Trophoblast cell (in vitro differentiated cells and primary cell): ENCODE measurements around the gene CDCA7L.

Source experiments
- DNase-seq, 2 donors: peaks; one replicate each; pipeline ENCODE4 v3.0.0-alpha.2; 2016
- H2AFZ ChIP-seq: 2 replicates; pipeline ENCODE4 v1.6.1; 2013; ENCODE audit warnings: low read length, moderate library complexity, mild to moderate bottlenecking; ENCODE audit not compliant: insufficient read depth, poor library complexity
- H2AK5ac ChIP-seq: 2 replicates; pipeline ENCODE4 v1.6.1; 2013; ENCODE audit warnings: mild to moderate bottlenecking, low read length
- H2BK120ac ChIP-seq: 2 replicates; pipeline ENCODE4 v1.6.1; 2013; ENCODE audit warnings: low read length, mild to moderate bottlenecking, moderate library complexity; ENCODE audit not compliant: insufficient read depth, poor library complexity
- H2BK12ac ChIP-seq: 2 replicates; pipeline ENCODE4 v1.6.1; 2013; ENCODE audit warnings: mild to moderate bottlenecking, low read length, moderate library complexity
- H2BK5ac ChIP-seq: 2 replicates; pipeline ENCODE4 v1.6.1; 2013; ENCODE audit warnings: low read length, low read depth, moderate library complexity, mild to moderate bottlenecking; ENCODE audit not compliant: poor library complexity
- H3K14ac ChIP-seq: 2 replicates; pipeline ENCODE4 v1.6.1; 2013; ENCODE audit warnings: mild to moderate bottlenecking, low read length
- H3K18ac ChIP-seq: 2 replicates; pipeline ENCODE4 v1.6.1; 2013; ENCODE audit warnings: mild to moderate bottlenecking, low read length
- H3K23ac ChIP-seq: 2 replicates; pipeline ENCODE4 v1.6.1; 2013; ENCODE audit warnings: low read length
- H3K27ac ChIP-seq: 2 replicates; pipeline ENCODE4 v1.5.1; 2013; ENCODE audit warnings: low read depth, mild to moderate bottlenecking, inconsistent platforms, low read length, moderate library complexity
- H3K27me3 ChIP-seq: 2 replicates; pipeline ENCODE4 v1.6.1; 2013; ENCODE audit warnings: inconsistent platforms, mild to moderate bottlenecking, low read length, moderate library complexity; ENCODE audit not compliant: insufficient read depth
- H3K36me3 ChIP-seq, 2 experiments: 1 replicate in 1 of 2; 2 replicates in 1 of 2; pipeline ENCODE4 v1.6.1; 2013; ENCODE audit warnings: low read length in 2 of 2, mild to moderate bottlenecking in 2 of 2, moderate library complexity in 1 of 2; ENCODE audit not compliant: insufficient read depth in 2 of 2, control insufficient read depth in 1 of 2
- H3K4ac ChIP-seq: 2 replicates; pipeline ENCODE4 v1.6.1; 2013; ENCODE audit warnings: low read depth, mild to moderate bottlenecking, low read length, moderate library complexity
- H3K4me1 ChIP-seq, 2 experiments: 1 replicate in 1 of 2; 2 replicates in 1 of 2; pipeline ENCODE4 v1.6.1; 2013; ENCODE audit warnings: low read length in 2 of 2, mild to moderate bottlenecking in 2 of 2, moderate library complexity in 1 of 2; ENCODE audit not compliant: insufficient read depth in 2 of 2, control insufficient read depth in 1 of 2
- H3K4me2 ChIP-seq: 2 replicates; pipeline ENCODE4 v1.6.1; 2013; ENCODE audit warnings: inconsistent platforms, mild to moderate bottlenecking, low read length, moderate library complexity
- H3K4me3 ChIP-seq: 2 replicates; pipeline ENCODE4 v1.5.1; 2013; ENCODE audit warnings: mild to moderate bottlenecking, low read depth, low read length, inconsistent platforms
- H3K79me1 ChIP-seq: one replicate; pipeline ENCODE4 v1.6.1; 2013; ENCODE audit warnings: low read length
- H3K79me2 ChIP-seq: 2 replicates; pipeline ENCODE4 v1.6.1; 2013; ENCODE audit warnings: low read length, mild to moderate bottlenecking; ENCODE audit not compliant: control insufficient read depth, insufficient read depth, poor library complexity
- H3K9ac ChIP-seq: 2 replicates; pipeline ENCODE4 v1.6.1; 2013; ENCODE audit warnings: mild to moderate bottlenecking, low read length
- H3K9me3 ChIP-seq: 2 replicates; pipeline ENCODE4 v1.6.1; 2013; ENCODE audit warnings: low read depth, mild to moderate bottlenecking, control low read depth, inconsistent platforms, low read length; ENCODE audit not compliant: insufficient read depth
- H4K12ac ChIP-seq: 2 replicates; pipeline ENCODE4 v1.6.1; 2013; ENCODE audit warnings: low read depth, mild to moderate bottlenecking, low read length, moderate library complexity
- H4K8ac ChIP-seq: 2 replicates; pipeline ENCODE4 v1.6.1; 2013; ENCODE audit warnings: low read depth, mild to moderate bottlenecking, low read length, moderate library complexity
- H4K91ac ChIP-seq: one replicate; pipeline ENCODE4 v1.6.1; 2013; ENCODE audit warnings: low read depth, mild to moderate bottlenecking, low read length, moderate library complexity
- WGBS: extraction: QIAGEN DNeasy Blood & Tissue Kit; methylation state at CpG from one replicate; pipeline ENCODE4 v1.1.7; 2013; ENCODE audit warnings: missing lambda C conversion rate; ENCODE audit not compliant: insufficient read length, insufficient coverage; ENCODE audit errors: extremely low coverage; 5-methylcytosine and 5-hydroxymethylcytosine counted together

CDCA7L gene

GRCh38 chr7:21916629-21917028 is 29.1 kb downstream of the CDCA7L start:
- Histone ChIP-seq H3K4me2 (no peak overlapping the region), H2BK5ac (no peak overlapping the region), H3K14ac (no peak overlapping the region), H3K9ac (no peak overlapping the region), H3K4me3 (no peak overlapping the region), H4K12ac (no peak overlapping the region), H2AFZ (no peak overlapping the region), H2BK120ac (no peak overlapping the region), H3K27ac (no peak overlapping the region), H3K79me1 (no peaks in the 10 kb centered on the region), H2AK5ac (no peak overlapping the region), H3K4me1 (no peaks in the 10 kb centered on the region), H3K23ac (no peak overlapping the region), H3K4ac (no peak overlapping the region), H3K18ac (no peak overlapping the region), H3K9me3 (peaks cover 2% of the 10 kb centered on the region), H3K27me3 (no peaks in the 10 kb centered on the region), H4K8ac (no peak overlapping the region), H4K91ac (no peak overlapping the region), H3K79me2 (no peaks in the 10 kb centered on the region), H2BK12ac (no peak overlapping the region), H3K36me3 (no peaks in the 10 kb centered on the region)
- WGBS, result no CpG with 5 or more reads among the region's 5 CpGs
- no peak for DNase-seq

- no peak overlapping the region for H3K4me3 ChIP-seq
- H3K36me3 ChIP-seq, result no peaks in the 10 kb centered on the region
- H4K8ac ChIP-seq, result no peak overlapping the region
- no peaks in the 10 kb centered on the region for H3K79me1 ChIP-seq
- H2BK12ac ChIP-seq, result no peak overlapping the region
- no peak overlapping the region for H3K27ac ChIP-seq
- H2BK5ac ChIP-seq, result no peak overlapping the region
- H2BK120ac ChIP-seq, result no peak overlapping the region
- no peaks in the 10 kb centered on the region for H3K4me1 ChIP-seq
- H2AFZ ChIP-seq, result no peak overlapping the region
- H3K4me2 ChIP-seq, result no peak overlapping the region
- no peaks in the 10 kb centered on the region for H3K27me3 ChIP-seq
- H4K91ac ChIP-seq, result no peak overlapping the region
- no peak overlapping the region for H3K9ac ChIP-seq
- WGBS, result no CpG with 5 or more reads among the region's 7 CpGs
- no peak overlapping the region for H3K23ac ChIP-seq
- H4K12ac ChIP-seq, result no peak overlapping the region
- H3K14ac ChIP-seq, result no peak overlapping the region
- DNase-seq, result no peak
- no peak overlapping the region for H2AK5ac ChIP-seq
- H3K9me3 ChIP-seq, result peaks cover 2% of the 10 kb centered on the region
- H3K18ac ChIP-seq, result no peak overlapping the region
- no peak overlapping the region for H3K4ac ChIP-seq
- no peaks in the 10 kb centered on the region for H3K79me2 ChIP-seq
Observed at GRCh38 chr7:21916176-21916575, 29.5 kb downstream of the CDCA7L start.

- Histone ChIP-seq H3K14ac (no peak overlapping the region), H3K4ac (no peak overlapping the region), H3K18ac (no peak overlapping the region), H3K9ac (no peak overlapping the region), H3K4me2 (no peak overlapping the region), H3K23ac (no peak overlapping the region), H4K8ac (no peak overlapping the region), H3K27me3 (no peaks in the 10 kb centered on the region), H3K4me3 (peak overlapping the region; percentile 18), H4K12ac (no peak overlapping the region), H3K36me3 (no peaks in the 10 kb centered on the region), H2BK5ac (no peak overlapping the region), H2BK120ac (no peak overlapping the region), H2AFZ (no peak overlapping the region), H3K27ac (no peak overlapping the region), H2BK12ac (no peak overlapping the region), H3K79me1 (no peaks in the 10 kb centered on the region), H4K91ac (no peak overlapping the region), H2AK5ac (no peak overlapping the region), H3K79me2 (no peaks in the 10 kb centered on the region), H3K4me1 (no peaks in the 10 kb centered on the region), H3K9me3 (peaks cover 2% of the 10 kb centered on the region)
- DNase-seq, result peak in 1 of 2 donors; percentile 20
- no CpG with 5 or more reads among the region's 3 CpGs for WGBS
Observed at GRCh38 chr7:21915140-21915539, 30.6 kb downstream of the CDCA7L start.

GRCh38 chr7:21914671-21915070 is 31.0 kb downstream of the CDCA7L start:
- no peak overlapping the region for H3K14ac ChIP-seq
- WGBS, result no CpG with 5 or more reads among the region's 5 CpGs
- H3K27me3 ChIP-seq, result no peaks in the 10 kb centered on the region
- no peak overlapping the region for H3K23ac ChIP-seq
- no peak overlapping the region for H4K8ac ChIP-seq
- no peaks in the 10 kb centered on the region for H3K79me2 ChIP-seq
- no peak overlapping the region for H3K4me2 ChIP-seq
- peak overlapping the region; percentile 18 for H3K4me3 ChIP-seq
- H3K27ac ChIP-seq, result no peak overlapping the region
- no peak overlapping the region for H3K18ac ChIP-seq
- DNase-seq, result no peak
- no peaks in the 10 kb centered on the region for H3K79me1 ChIP-seq
- H2BK120ac ChIP-seq, result no peak overlapping the region
- no peaks in the 10 kb centered on the region for H3K4me1 ChIP-seq
- H2BK12ac ChIP-seq, result no peak overlapping the region
- H3K9ac ChIP-seq, result no peak overlapping the region
- no peak overlapping the region for H2AFZ ChIP-seq
- no peak overlapping the region for H2AK5ac ChIP-seq
- H3K9me3 ChIP-seq, result peaks cover 2% of the 10 kb centered on the region
- H4K12ac ChIP-seq, result no peak overlapping the region
- H3K36me3 ChIP-seq, result no peaks in the 10 kb centered on the region
- no peak overlapping the region for H4K91ac ChIP-seq
- no peak overlapping the region for H2BK5ac ChIP-seq
- H3K4ac ChIP-seq, result no peak overlapping the region
